Liver (tissue), 3 donors: ENCODE results near the gene UBE2S.
"Not testable (repeated sequence)": the region's sequence is repeated elsewhere in the genome, so short reads cannot be mapped to it uniquely, and the experiment has no call there.

Experiments
- GABPA ChIP-seq, 2 donors: IDR thresholded peaks in 1 of 2; conservative IDR thresholded peaks in 1 of 2; 2 replicates each; pipeline ENCODE4 v1.6.1; 2016; ENCODE audit warnings: antibody characterized with exemption in 2 of 2, mild to moderate bottlenecking in 1 of 2, moderate library complexity in 1 of 2
- JUND ChIP-seq, 2 donors: IDR thresholded peaks; 2 replicates each; pipeline ENCODE4 v1.6.1; 2016; ENCODE audit warnings: antibody characterized with exemption in 2 of 2
- RXRA ChIP-seq, 2 donors: IDR thresholded peaks; 2 replicates each; pipeline ENCODE4 v1.6.1; 2017 to 2018; ENCODE audit warnings: antibody characterized with exemption in 2 of 2, mild to moderate bottlenecking in 1 of 2
- TAF1 ChIP-seq: conservative IDR thresholded peaks from 2 replicates; pipeline ENCODE4 v1.6.1; 2016; ENCODE audit warnings: antibody characterized with exemption, mild to moderate bottlenecking
- TF ChIP-seq, protein P1 (sequence below): fragments of 150-350 bp; IDR thresholded peaks from 2 replicates; pipeline ENCODE4 v1.5.1; 2017; ENCODE audit warnings: improper control_type of control experiment, low read depth, low read length; ENCODE audit not compliant: missing input control
- donor health status: healthy.
- donor health status: healthy.

DNA sequence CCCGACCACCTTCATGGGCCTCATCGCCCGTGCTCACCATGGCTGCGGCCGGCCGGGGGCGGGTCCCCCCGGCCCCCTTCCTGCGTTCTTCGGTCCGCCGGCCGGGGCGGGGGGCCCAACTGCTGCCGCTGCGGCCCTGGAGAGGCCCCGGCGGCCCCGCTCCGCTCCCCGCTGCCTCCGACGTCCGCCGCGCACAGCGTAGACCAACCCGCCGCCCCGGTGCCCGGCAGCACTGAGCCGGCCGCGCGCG lies at the start of gene UBE2S:
- TF ChIP-seq, protein P1, sequence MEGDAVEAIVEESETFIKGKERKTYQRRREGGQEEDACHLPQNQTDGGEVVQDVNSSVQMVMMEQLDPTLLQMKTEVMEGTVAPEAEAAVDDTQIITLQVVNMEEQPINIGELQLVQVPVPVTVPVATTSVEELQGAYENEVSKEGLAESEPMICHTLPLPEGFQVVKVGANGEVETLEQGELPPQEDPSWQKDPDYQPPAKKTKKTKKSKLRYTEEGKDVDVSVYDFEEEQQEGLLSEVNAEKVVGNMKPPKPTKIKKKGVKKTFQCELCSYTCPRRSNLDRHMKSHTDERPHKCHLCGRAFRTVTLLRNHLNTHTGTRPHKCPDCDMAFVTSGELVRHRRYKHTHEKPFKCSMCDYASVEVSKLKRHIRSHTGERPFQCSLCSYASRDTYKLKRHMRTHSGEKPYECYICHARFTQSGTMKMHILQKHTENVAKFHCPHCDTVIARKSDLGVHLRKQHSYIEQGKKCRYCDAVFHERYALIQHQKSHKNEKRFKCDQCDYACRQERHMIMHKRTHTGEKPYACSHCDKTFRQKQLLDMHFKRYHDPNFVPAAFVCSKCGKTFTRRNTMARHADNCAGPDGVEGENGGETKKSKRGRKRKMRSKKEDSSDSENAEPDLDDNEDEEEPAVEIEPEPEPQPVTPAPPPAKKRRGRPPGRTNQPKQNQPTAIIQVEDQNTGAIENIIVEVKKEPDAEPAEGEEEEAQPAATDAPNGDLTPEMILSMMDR = not testable (repeated sequence)
- TF ChIP-seq TAF1 = peak; percentile 85
- not testable (repeated sequence) for TF ChIP-seq JUND (IDR thresholded peaks at IDR 0.05); RXRA (IDR thresholded peaks at IDR 0.05); GABPA (IDR thresholded peaks at IDR 0.05 in 1 of 2, conservative IDR thresholded peaks at IDR 0.05 in 1 of 2)
